Neural crest cell (in vitro differentiated cells): ENCODE data around the gene FAM193B. TPM values are rescaled to one million over a fixed set of nuclear protein-coding genes. Genes with fewer than 3 reads are reported as not detected.

Source experiments
- DNase-seq: peaks from one replicate; pipeline ENCODE4 v3.0.0; 2021; ENCODE audit warnings: low read depth, mixed read lengths, low spot score
- H3K27ac Mint-ChIP-seq: one replicate; pipeline ENCODE4 v1.8.0; 2021; ENCODE audit warnings: mild to moderate bottlenecking, mixed read lengths; ENCODE audit not compliant: unreplicated experiment
- H3K27me3 Mint-ChIP-seq: 2 replicates; pipeline ENCODE4 v1.8.0; 2021; ENCODE audit warnings: low read depth, mild to moderate bottlenecking, mixed read lengths
- H3K36me3 Mint-ChIP-seq: 2 replicates; pipeline ENCODE4 v1.8.0; 2021; ENCODE audit warnings: low read depth, mild to moderate bottlenecking, mixed read lengths
- H3K4me1 Mint-ChIP-seq: 2 replicates; pipeline ENCODE4 v1.8.0; 2021; ENCODE audit warnings: mixed read lengths
- H3K4me3 Mint-ChIP-seq: one replicate; pipeline ENCODE4 v1.8.0; 2021; ENCODE audit warnings: mild to moderate bottlenecking, mixed read lengths
- H3K9me3 Mint-ChIP-seq: 2 replicates; pipeline ENCODE4 v1.8.0; 2021; ENCODE audit warnings: mixed read lengths
- CTCF ChIP-seq: fragments of 200-600 bp; sonication (generic); conservative IDR thresholded peaks from 2 replicates; pipeline ENCODE4 v1.5.0; 2021; ENCODE audit warnings: antibody characterized with exemption, mild to moderate bottlenecking
- total RNA-seq: library from RNA; stranded (reverse); gene quantifications from 2 replicates; pipeline ENCODE4 v1.2.1, GENCODE V29; 2021

Gene FAM193B
- total RNA-seq, 1 donor from 2014 or later: 96.3 TPM

GRCh38 chr5:177557796-177558195 lies 3.4 kb upstream of the FAM193B start:
- Mint-ChIP-seq H3K27me3 (no peaks in the 10 kb centered on the region), H3K27ac (no peak overlapping the region), H3K4me1 (peaks cover 21% of the 10 kb centered on the region), H3K36me3 (peaks cover 4% of the 10 kb centered on the region), H3K9me3 (peaks cover 8% of the 10 kb centered on the region), H3K4me3 (peak overlapping the region; percentile 47)
- TF ChIP-seq CTCF: no peak
- no peak for DNase-seq

DNA sequence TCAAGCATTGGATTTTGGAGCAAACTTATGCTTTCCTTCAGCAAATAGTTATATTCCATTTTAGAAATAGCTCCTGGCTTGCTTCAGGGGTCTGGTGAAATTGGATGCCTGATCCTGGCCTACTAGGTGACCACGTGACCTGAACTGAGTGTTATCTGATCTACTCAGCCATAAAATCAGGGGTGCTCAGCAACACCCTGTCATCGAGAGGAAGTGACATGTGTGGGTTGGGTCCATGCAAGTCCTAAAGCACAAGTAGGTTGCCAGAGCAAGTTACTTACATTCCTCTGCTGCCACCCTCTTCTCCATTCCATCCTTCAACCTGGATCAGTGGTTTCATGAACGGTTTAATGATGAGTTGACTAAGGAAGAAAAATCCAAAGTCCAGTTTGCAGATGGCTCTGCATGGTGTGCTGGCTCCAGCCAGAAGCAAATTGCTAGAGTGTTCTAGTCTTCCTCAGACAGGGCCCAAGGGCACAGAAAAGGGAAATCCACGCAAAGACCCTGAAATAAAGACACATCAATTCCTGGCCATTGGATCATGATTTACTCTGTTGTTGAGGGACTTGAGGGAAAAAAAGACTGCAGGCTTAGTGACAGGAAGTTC lies 2.8 kb upstream of the FAM193B start:
- DNase-seq: no peak
- Mint-ChIP-seq H3K27me3 (no peaks in the 10 kb centered on the region), H3K27ac (no peak overlapping the region), H3K36me3 (peaks cover 4% of the 10 kb centered on the region), H3K9me3 (peaks cover 8% of the 10 kb centered on the region), H3K4me1 (peaks cover 27% of the 10 kb centered on the region), H3K4me3 (peak overlapping the region; percentile 47)
- no peak for TF ChIP-seq CTCF

GRCh38 chr5:177555665-177556064 lies 1.3 kb upstream of the FAM193B start:
- Mint-ChIP-seq H3K27me3 (no peaks in the 10 kb centered on the region), H3K9me3 (no peaks in the 10 kb centered on the region), H3K4me1 (peaks cover 30% of the 10 kb centered on the region), H3K27ac (no peak overlapping the region), H3K4me3 (peak overlapping the region; percentile 82), H3K36me3 (no peaks in the 10 kb centered on the region)
- DNase-seq: no peak
- TF ChIP-seq CTCF: no peak

DNA sequence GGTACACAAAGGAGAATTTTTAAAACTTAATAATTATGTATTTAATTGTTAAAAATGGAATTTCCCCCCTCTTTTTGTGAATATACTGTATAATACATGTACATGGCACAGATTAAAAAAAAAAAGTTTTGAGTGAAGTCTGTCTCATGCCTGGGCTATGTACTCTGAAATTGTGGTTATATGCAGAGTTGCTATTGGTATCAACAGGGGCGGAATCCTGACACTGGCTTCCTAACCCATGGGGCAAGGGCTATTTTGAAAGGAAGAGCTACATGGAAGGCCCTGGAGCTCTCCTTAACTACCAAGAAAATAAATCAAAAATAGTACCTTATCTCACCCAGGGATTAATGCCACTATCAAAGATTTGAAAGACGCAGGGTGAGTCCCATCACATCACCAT lies 865 bp upstream of the FAM193B start:
- DNase-seq: no peak
- no peak overlapping the region for H3K27ac Mint-ChIP-seq
- H3K9me3 Mint-ChIP-seq: no peaks in the 10 kb centered on the region

GRCh38 chr5:177553671-177554429 lies 513 bp downstream of the FAM193B start:
- peaks cover 4% of the 10 kb centered on the region for H3K36me3 Mint-ChIP-seq
- H3K9me3 Mint-ChIP-seq: no peaks in the 10 kb centered on the region
- TF ChIP-seq CTCF: no peak
- no peak overlapping the region for H3K27ac Mint-ChIP-seq
- no peaks in the 10 kb centered on the region for H3K27me3 Mint-ChIP-seq
- H3K4me1 Mint-ChIP-seq: peaks cover 26% of the 10 kb centered on the region
- H3K4me3 Mint-ChIP-seq: peak overlapping the region; percentile 95
- DNase-seq: peak; percentile 32

More for the DNA sequence above, 865 bp upstream of the FAM193B start:
- Mint-ChIP-seq H3K4me1 (peaks cover 30% of the 10 kb centered on the region), H3K27me3 (no peaks in the 10 kb centered on the region), H3K4me3 (peak overlapping the region; percentile 82), H3K36me3 (peaks cover under 1% of the 10 kb centered on the region)
- no peak for TF ChIP-seq CTCF
